Lower leg skin (tissue), 3 donors: Measurements from ENCODE around the gene TEX261.

ENCODE experiments used
- POLR2A ChIP-seq, 2 donors: fragments of 450-650 bp; IDR thresholded peaks; one replicate each; pipeline ENCODE4 v1.6.1; 2016 to 2017; ENCODE audit warnings: antibody characterized with exemption in 2 of 2, mild to moderate bottlenecking in 1 of 2, moderate library complexity in 1 of 2
- TF ChIP-seq, protein P1 (sequence below), 3 donors: fragments of 450-650 bp; IDR thresholded peaks; one replicate each; pipeline ENCODE4 v1.5.1; 2016; ENCODE audit warnings: antibody characterized with exemption in 3 of 3, mild to moderate bottlenecking in 3 of 3, moderate library complexity in 2 of 3

- TF ChIP-seq POLR2A (IDR thresholded peaks at IDR 0.05): no peak
- TF ChIP-seq, protein P1, sequence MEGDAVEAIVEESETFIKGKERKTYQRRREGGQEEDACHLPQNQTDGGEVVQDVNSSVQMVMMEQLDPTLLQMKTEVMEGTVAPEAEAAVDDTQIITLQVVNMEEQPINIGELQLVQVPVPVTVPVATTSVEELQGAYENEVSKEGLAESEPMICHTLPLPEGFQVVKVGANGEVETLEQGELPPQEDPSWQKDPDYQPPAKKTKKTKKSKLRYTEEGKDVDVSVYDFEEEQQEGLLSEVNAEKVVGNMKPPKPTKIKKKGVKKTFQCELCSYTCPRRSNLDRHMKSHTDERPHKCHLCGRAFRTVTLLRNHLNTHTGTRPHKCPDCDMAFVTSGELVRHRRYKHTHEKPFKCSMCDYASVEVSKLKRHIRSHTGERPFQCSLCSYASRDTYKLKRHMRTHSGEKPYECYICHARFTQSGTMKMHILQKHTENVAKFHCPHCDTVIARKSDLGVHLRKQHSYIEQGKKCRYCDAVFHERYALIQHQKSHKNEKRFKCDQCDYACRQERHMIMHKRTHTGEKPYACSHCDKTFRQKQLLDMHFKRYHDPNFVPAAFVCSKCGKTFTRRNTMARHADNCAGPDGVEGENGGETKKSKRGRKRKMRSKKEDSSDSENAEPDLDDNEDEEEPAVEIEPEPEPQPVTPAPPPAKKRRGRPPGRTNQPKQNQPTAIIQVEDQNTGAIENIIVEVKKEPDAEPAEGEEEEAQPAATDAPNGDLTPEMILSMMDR (IDR thresholded peaks at IDR 0.05): no peak
Measured at GRCh38 chr2:70991142-70991541, 3.5 kb downstream of the TEX261 start.
